Caco-2 (cell line): ENCODE measurements around the gene MFSD1. TPM values are rescaled to one million over a fixed set of nuclear protein-coding genes. Genes with fewer than 3 reads are reported as not detected.

Experiments
- BruUV-seq: library from RNA; stranded (reverse); fragments of 400-500 nt; replicated peaks from 2 replicates; lab custom pipeline; 2021; lab: Mats Ljungman, UMichigan
- CTCF ChIA-PET: fragments of 300-600 bp; sonication (Branson Sonifier 250); formaldehyde crosslinking; loops from one replicate; lab custom pipeline; 2022; ENCODE audit warnings: antibody characterized with exemption; lab: Charles Lee
- POLR2A ChIA-PET: fragments of 300-600 bp; sonication (Branson Sonifier 250); formaldehyde crosslinking; loops from one replicate; lab custom pipeline; 2022; ENCODE audit warnings: antibody characterized with exemption; lab: Charles Lee
- DNase-seq, 2 experiments: peaks; one replicate each; pipeline versions ENCODE4 v3.0.0 to v3.0.0-alpha.2; 2020 to 2022
- H3K27me3 ChIP-seq: replicated peaks from 2 replicates; pipeline ENCODE4 v1.6.0; 2011; ENCODE audit warnings: low read length; ENCODE audit not compliant: control insufficient read depth, insufficient read depth
- H3K36me3 ChIP-seq: 2 replicates; pipeline ENCODE4 v1.5.1; 2011; ENCODE audit warnings: low read length; ENCODE audit not compliant: control insufficient read depth, insufficient read depth
- H3K4me1 ChIP-seq: fragments of 250-450 bp; sonication (Bioruptor Pico); 2 replicates; pipeline ENCODE4 v1.5.1; 2020; ENCODE audit warnings: mild to moderate bottlenecking
- H3K4me3 ChIP-seq: 2 replicates; pipeline ENCODE4 v1.5.1; 2011; ENCODE audit warnings: low read depth, mild to moderate bottlenecking, control low read depth, low read length
- H3K9me3 ChIP-seq: fragments of 250-450 bp; sonication (Bioruptor Pico); 2 replicates; pipeline ENCODE4 v1.5.1; 2020; ENCODE audit warnings: mild to moderate bottlenecking, moderate library complexity
- H3K27ac Mint-ChIP-seq: one replicate; pipeline ENCODE4 v1.8.0; 2022; ENCODE audit warnings: mixed read lengths; ENCODE audit not compliant: unreplicated experiment
- H3K27me3 Mint-ChIP-seq: one replicate; pipeline ENCODE4 v1.8.0; 2022; ENCODE audit warnings: mixed read lengths; ENCODE audit not compliant: insufficient read depth, unreplicated experiment
- H3K36me3 Mint-ChIP-seq: one replicate; pipeline ENCODE4 v1.8.0; 2022; ENCODE audit warnings: mild to moderate bottlenecking, mixed read lengths; ENCODE audit not compliant: insufficient read depth, unreplicated experiment
- H3K4me1 Mint-ChIP-seq: one replicate; pipeline ENCODE4 v1.8.0; 2022; ENCODE audit warnings: low read depth, mixed read lengths; ENCODE audit not compliant: unreplicated experiment
- H3K4me3 Mint-ChIP-seq: one replicate; pipeline ENCODE4 v1.8.0; 2022; ENCODE audit warnings: mild to moderate bottlenecking, moderate library complexity, mixed read lengths; ENCODE audit not compliant: unreplicated experiment
- H3K9me3 Mint-ChIP-seq: one replicate; pipeline ENCODE4 v1.8.0; 2022; ENCODE audit warnings: mixed read lengths; ENCODE audit not compliant: unreplicated experiment
- CTCF ChIP-seq, 2 experiments: fragments of 200-600 bp in 1 of 2; IDR thresholded peaks; 1 replicate in 1 of 2; 2 replicates in 1 of 2; pipeline versions ENCODE4 v1.5.1 to v1.8.0; 2011 to 2022; ENCODE audit warnings: antibody characterized with exemption in 1 of 2, control low read depth in 1 of 2, inconsistent platforms in 1 of 2, low read depth in 1 of 2, low read length in 1 of 2, mild to moderate bottlenecking in 1 of 2, moderate library complexity in 1 of 2; ENCODE audit not compliant: insufficient read depth in 1 of 2, severe bottlenecking in 1 of 2, unreplicated experiment in 1 of 2
- intact Hi-C: fragments of 100-400 bp; cut with micrococcal nuclease; formaldehyde crosslinking; loops from one replicate; pipeline ENCODE4 v1.10.0; 2022; ENCODE audit not compliant: unreplicated experiment
- total RNA-seq: library from RNA; stranded (reverse); gene quantifications from 2 replicates; pipeline ENCODE4 v1.2.3, GENCODE V29; 2022

MFSD1 gene
- total RNA-seq, 1 experiment from 2014 or later, result 16.9 TPM

- H3K4me3 ChIP-seq, result no peak overlapping the region
- intact Hi-C loops, result no loop called here
- no TSS peak for BruUV-seq
- H3K9me3 ChIP-seq, result no peaks in the 10 kb centered on the region
- no peaks in the 10 kb centered on the region for H3K27me3 Mint-ChIP-seq
- peak; percentile 43 to 58 for DNase-seq
- POLR2A ChIA-PET, result no interaction called here
- TF ChIP-seq CTCF (IDR thresholded peaks at IDR 0.05; ENCODE audit: insufficient read depth in 1 of 2, low read depth in 1 of 2, low read length in 1 of 2, severe bottlenecking in 1 of 2, unreplicated experiment in 1 of 2), result no peak
- H3K9me3 Mint-ChIP-seq, result peaks cover 12% of the 10 kb centered on the region
- H3K4me1 Mint-ChIP-seq, result peaks cover 56% of the 10 kb centered on the region
- H3K4me3 Mint-ChIP-seq, result peak overlapping the region; percentile 52
- H3K27ac Mint-ChIP-seq, result peak overlapping the region; percentile 25
- H3K36me3 Mint-ChIP-seq, result no peaks in the 10 kb centered on the region
- H3K36me3 ChIP-seq, result no peaks in the 10 kb centered on the region
- H3K27me3 ChIP-seq, result no peaks in the 10 kb centered on the region
- CTCF ChIA-PET, result interaction anchor here (1.0 kb wide), 1 partner anchor 41 kb away, joined by 3 read pairs; no protein-coding TSS in a partner anchor
- peaks cover 57% of the 10 kb centered on the region for H3K4me1 ChIP-seq
Measured at GRCh38 chr3:158768361-158768787, 33.5 kb upstream of the MFSD1 start.

GRCh38 chr3:158768881-158769543 is 32.8 kb upstream of the MFSD1 start:
- H3K4me3 ChIP-seq, result no peak overlapping the region
- intact Hi-C loops, result loop anchor here (1.0 kb wide), 5 partner anchors 18 to 42 kb away; partner anchors contain the start of gene MFSD1

GRCh38 chr3:158769549-158769948 is 32.3 kb upstream of the MFSD1 start:
- Histone ChIP-seq H3K4me1 (peaks cover 57% of the 10 kb centered on the region), H3K4me3 (no peak overlapping the region), H3K9me3 (no peaks in the 10 kb centered on the region), H3K27me3 (no peaks in the 10 kb centered on the region), H3K36me3 (no peaks in the 10 kb centered on the region)
- intact Hi-C loops, result loop anchor here (1.0 kb wide), 5 partner anchors 18 to 42 kb away; partner anchors contain the start of gene MFSD1
- DNase-seq, result no peak
- Mint-ChIP-seq H3K27me3 (no peaks in the 10 kb centered on the region), H3K4me1 (peaks cover 56% of the 10 kb centered on the region), H3K4me3 (peak overlapping the region; percentile 52), H3K36me3 (no peaks in the 10 kb centered on the region), H3K9me3 (peaks cover 18% of the 10 kb centered on the region), H3K27ac (peak overlapping the region; percentile 25)
- no peak for TF ChIP-seq CTCF (IDR thresholded peaks at IDR 0.05; ENCODE audit: insufficient read depth in 1 of 2, low read depth in 1 of 2, low read length in 1 of 2, severe bottlenecking in 1 of 2, unreplicated experiment in 1 of 2)
- ChIA-PET POLR2A (no interaction called here), CTCF (no interaction called here)
- no TSS peak for BruUV-seq

More at GRCh38 chr3:158768881-158769543, 32.8 kb upstream of the MFSD1 start:
- H3K9me3 ChIP-seq, result no peaks in the 10 kb centered on the region
- no peaks in the 10 kb centered on the region for H3K27me3 ChIP-seq
- TF ChIP-seq CTCF (IDR thresholded peaks at IDR 0.05; ENCODE audit: insufficient read depth in 1 of 2, low read depth in 1 of 2, low read length in 1 of 2, severe bottlenecking in 1 of 2, unreplicated experiment in 1 of 2), result no peak
- no peaks in the 10 kb centered on the region for H3K36me3 ChIP-seq
- Mint-ChIP-seq H3K27me3 (no peaks in the 10 kb centered on the region), H3K4me1 (peaks cover 56% of the 10 kb centered on the region), H3K27ac (peak overlapping the region; percentile 25), H3K4me3 (peak overlapping the region; percentile 52), H3K9me3 (peaks cover 18% of the 10 kb centered on the region), H3K36me3 (no peaks in the 10 kb centered on the region)
- ChIA-PET CTCF (interaction anchor here (1.0 kb wide), 1 partner anchor 41 kb away, joined by 3 read pairs; no protein-coding TSS in a partner anchor), POLR2A (no interaction called here)
- H3K4me1 ChIP-seq, result peaks cover 57% of the 10 kb centered on the region
- DNase-seq, result peak; percentile 71 to 77
- no TSS peak for BruUV-seq
